Measurements from ENCODE around the gene SLC52A1. TPM values are rescaled to one million over a fixed set of nuclear protein-coding genes. Genes with fewer than 3 reads are reported as not detected.
A peak's percentile ranks its signal among the peaks of the same experiment; 100 is the strongest.
"Not testable (repeated sequence)": the region's sequence is repeated elsewhere in the genome, so short reads cannot be mapped to it uniquely, and the experiment has no call there.

Gene SLC52A1
- total and polyA plus RNA-seq, 2 experiments from 2014 or later, result 0.22 TPM; not detected in 1

DNA sequence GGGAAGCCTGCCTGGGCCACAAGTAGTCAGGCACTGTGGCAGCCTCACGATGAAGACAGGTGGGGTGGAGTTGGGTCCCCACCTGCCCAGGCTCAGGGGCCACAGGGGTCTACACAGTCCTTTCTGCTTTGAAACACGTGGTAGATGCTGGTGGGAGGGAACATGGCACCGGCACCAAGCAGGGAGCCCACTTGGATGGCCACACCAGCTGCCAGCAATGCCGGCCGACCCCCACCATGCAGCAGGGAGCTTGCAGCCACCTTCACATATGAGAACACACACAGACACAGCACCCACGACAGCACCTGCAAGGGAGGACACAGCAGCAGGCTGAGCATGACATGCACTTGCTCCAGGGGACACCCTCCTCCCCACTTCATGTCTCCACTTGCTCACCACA, 2.4 kb downstream of the SLC52A1 start:
- no peaks in the 10 kb centered on the region for H3K9me2 ChIP-seq (ENCODE audit: insufficient read depth)
- in situ Hi-C loops (cut with MboI), result no loop called here
- peaks cover 9% of the 10 kb centered on the region; the same call in 1 of the 2 replicates for H3F3A ChIP-seq (ENCODE audit: insufficient read depth)
- H4K20me1 ChIP-seq (ENCODE audit: insufficient read depth), result no peaks in the 10 kb centered on the region
- no peaks in the 10 kb centered on the region for H3K4me1 ChIP-seq (ENCODE audit: insufficient read depth)
- H3K9me3 ChIP-seq (ENCODE audit: low read depth), result no peaks in the 10 kb centered on the region
- no peak overlapping the region for H3K4me2 ChIP-seq (ENCODE audit: unreplicated experiment)
- no peak overlapping the region for H3K27ac ChIP-seq
- DNase-seq, result no peak
- H3K9ac ChIP-seq, result no peak overlapping the region
- H2AFZ ChIP-seq, result no peak overlapping the region
- H3K27me3 ChIP-seq (replicated peaks; ENCODE audit: insufficient read depth), result no peaks in the 10 kb centered on the region; the same call in 1 of the 2 replicates
- 78 to 85% methylated on average over 6 of the region's 6 CpGs for WGBS, 2 experiments (ENCODE audit: low coverage in 1 of 2, low lambda C conversion rate in 2 of 2, missing lambda C conversion rate in 2 of 2)
- H3K79me2 ChIP-seq (ENCODE audit: insufficient read depth), result no peaks in the 10 kb centered on the region
- TF ChIP-seq EZH2phosphoT487 (IDR thresholded peaks at IDR 0.05; ENCODE audit: insufficient read depth, low read depth) (no peak), EZH2 (IDR thresholded peaks at IDR 0.05; ENCODE audit: insufficient read depth, poor library complexity, severe bottlenecking) (no peak)
- no peak overlapping the region for H3K4me3 ChIP-seq
- no peaks in the 10 kb centered on the region for H3K36me3 ChIP-seq (ENCODE audit: low read depth)

DNA sequence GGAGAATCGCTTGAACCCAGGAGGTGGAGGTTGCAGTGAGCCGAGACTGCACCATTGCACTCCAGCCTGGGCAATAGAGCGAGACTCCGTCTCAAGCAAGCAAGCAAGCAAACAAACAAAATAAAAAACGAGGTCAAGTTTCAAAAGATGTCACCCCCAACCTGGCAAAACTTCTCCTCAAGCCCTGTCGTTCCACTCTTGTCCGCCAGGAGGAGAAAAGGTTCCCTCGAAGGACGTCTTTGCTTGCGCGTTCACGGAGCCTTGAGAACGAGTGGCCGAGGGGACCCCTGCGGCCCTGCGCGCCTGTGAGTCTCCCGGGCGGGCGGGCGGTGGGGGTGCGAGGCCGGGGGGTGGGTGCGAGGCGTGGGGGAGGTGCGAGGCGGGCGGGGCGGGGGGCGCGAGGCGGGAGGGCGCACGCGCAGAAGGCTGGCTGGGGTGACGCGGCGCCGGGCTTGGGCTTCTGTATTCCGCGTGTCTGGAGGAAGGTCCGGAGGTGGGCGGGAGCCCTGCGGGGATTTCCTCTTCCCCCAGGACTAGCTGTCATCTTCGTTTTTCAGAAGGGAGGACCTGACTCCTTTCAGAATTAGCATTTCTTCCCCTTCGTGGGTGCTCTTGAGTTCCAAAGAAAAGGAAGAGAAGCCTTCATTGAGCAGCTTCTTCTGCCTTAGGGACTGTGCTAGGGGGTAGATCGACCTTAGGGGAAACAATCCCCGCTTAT, 3.7 kb downstream of the SLC52A1 start:
- Histone ChIP-seq H3K4me2 (ENCODE audit: unreplicated experiment) (peak overlapping the region; percentile 97), H3K36me3 (ENCODE audit: low read depth) (no peaks in the 10 kb centered on the region), H3K4me3 (peak overlapping the region; percentile 74), H3K9me2 (ENCODE audit: insufficient read depth) (no peaks in the 10 kb centered on the region), H3K9ac (peak overlapping the region; percentile 47; the same call in 1 of the 2 replicates), H3K27me3 (replicated peaks; ENCODE audit: insufficient read depth) (no peaks in the 10 kb centered on the region; the same call in 1 of the 2 replicates), H3F3A (ENCODE audit: insufficient read depth) (peaks cover 10% of the 10 kb centered on the region; the same call in 1 of the 2 replicates), H2AFZ (peak overlapping the region; percentile 91), H3K79me2 (ENCODE audit: insufficient read depth) (no peaks in the 10 kb centered on the region), H3K4me1 (ENCODE audit: insufficient read depth) (no peaks in the 10 kb centered on the region), H3K9me3 (ENCODE audit: low read depth) (no peaks in the 10 kb centered on the region), H4K20me1 (ENCODE audit: insufficient read depth) (no peaks in the 10 kb centered on the region), H3K27ac (no peak overlapping the region)
- 4 to 5% methylated on average over 32 to 45 of the region's 48 CpGs for WGBS, 2 experiments (ENCODE audit: low coverage in 1 of 2, low lambda C conversion rate in 2 of 2, missing lambda C conversion rate in 2 of 2)
- TF ChIP-seq EZH2 (IDR thresholded peaks at IDR 0.05; ENCODE audit: insufficient read depth, poor library complexity, severe bottlenecking) (no peak), EZH2phosphoT487 (IDR thresholded peaks at IDR 0.05; ENCODE audit: insufficient read depth, low read depth) (no peak)
- peak; percentile 86 for DNase-seq
- in situ Hi-C loops (cut with MboI), result no loop called here

DNA sequence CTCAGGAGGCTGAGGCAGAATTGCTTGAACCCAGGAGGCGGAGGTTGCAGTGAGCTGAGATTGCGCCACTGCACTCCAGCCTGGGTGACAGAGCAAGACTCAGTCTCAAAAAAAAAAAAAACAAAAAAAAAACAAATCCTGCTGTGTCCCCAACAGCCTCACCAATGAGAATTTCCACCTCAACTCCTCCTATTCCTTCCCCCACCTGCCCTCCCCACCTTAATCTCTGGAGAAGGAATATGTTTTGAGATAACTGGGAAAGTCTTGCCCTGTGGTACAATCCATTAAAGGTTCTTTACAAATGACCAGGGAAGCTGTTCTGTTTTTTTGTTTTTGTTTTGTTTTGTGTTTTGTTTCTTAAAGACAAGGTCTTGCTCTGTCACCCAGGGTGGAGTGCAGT, 5.1 kb downstream of the SLC52A1 start:
- H3K36me3 ChIP-seq (ENCODE audit: low read depth); H3K9ac ChIP-seq; H2AFZ ChIP-seq; H3K27me3 ChIP-seq (replicated peaks; ENCODE audit: insufficient read depth); DNase-seq; H4K20me1 ChIP-seq (ENCODE audit: insufficient read depth); H3K79me2 ChIP-seq (ENCODE audit: insufficient read depth); H3K9me2 ChIP-seq (ENCODE audit: insufficient read depth); H3K27ac ChIP-seq; in situ Hi-C loops (cut with MboI); H3K4me2 ChIP-seq (ENCODE audit: unreplicated experiment); H3K4me3 ChIP-seq; H3K9me3 ChIP-seq (ENCODE audit: low read depth); H3K4me1 ChIP-seq (ENCODE audit: insufficient read depth): not testable (repeated sequence)
- 91 to 95% methylated on average over 2 of the region's 2 CpGs for WGBS, 2 experiments (ENCODE audit: low coverage in 1 of 2, low lambda C conversion rate in 2 of 2, missing lambda C conversion rate in 2 of 2)
- peaks cover 23% of the 10 kb centered on the region for H3F3A ChIP-seq (ENCODE audit: insufficient read depth)

DNA sequence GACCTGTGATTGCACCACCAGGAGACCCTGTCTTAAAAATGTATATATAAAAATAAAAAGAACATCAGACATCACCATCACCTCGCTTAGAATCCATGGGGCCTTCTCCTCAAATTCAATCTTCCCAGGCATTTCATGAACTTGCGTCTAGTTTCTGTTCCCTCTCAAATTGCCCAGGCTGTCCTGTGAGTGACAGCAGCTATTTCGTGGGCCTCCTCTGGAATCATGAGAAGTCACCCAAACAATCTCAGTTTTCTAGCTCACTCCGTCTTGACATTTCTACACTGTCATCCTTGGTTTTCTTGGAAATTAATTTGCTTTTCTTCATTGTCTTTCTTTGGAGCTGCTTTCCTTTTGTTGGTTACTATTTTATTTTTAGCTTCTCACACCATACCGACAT, 7.3 kb downstream of the SLC52A1 start:
- Histone ChIP-seq H3K9ac (no peak overlapping the region), H3K79me2 (ENCODE audit: insufficient read depth) (no peaks in the 10 kb centered on the region), H3K9me3 (ENCODE audit: low read depth) (no peaks in the 10 kb centered on the region), H3K4me2 (ENCODE audit: unreplicated experiment) (no peak overlapping the region), H3K27ac (no peak overlapping the region), H3K4me3 (no peak overlapping the region), H4K20me1 (ENCODE audit: insufficient read depth) (no peaks in the 10 kb centered on the region), H3K27me3 (replicated peaks; ENCODE audit: insufficient read depth) (no peaks in the 10 kb centered on the region), H3K4me1 (ENCODE audit: insufficient read depth) (peaks cover 7% of the 10 kb centered on the region; the same call in 1 of the 2 replicates), H3F3A (ENCODE audit: insufficient read depth) (peaks cover 31% of the 10 kb centered on the region), H3K9me2 (ENCODE audit: insufficient read depth) (no peaks in the 10 kb centered on the region), H2AFZ (no peak overlapping the region), H3K36me3 (ENCODE audit: low read depth) (peaks cover 8% of the 10 kb centered on the region; the same call in 1 of the 2 replicates)
- WGBS, 2 experiments (ENCODE audit: low coverage in 1 of 2, low lambda C conversion rate in 2 of 2, missing lambda C conversion rate in 2 of 2), result 35 to 41% methylated on average over 5 of the region's 5 CpGs
- no peak for TF ChIP-seq EZH2 (IDR thresholded peaks at IDR 0.05; ENCODE audit: insufficient read depth, poor library complexity, severe bottlenecking)
- no peak for TF ChIP-seq EZH2phosphoT487 (IDR thresholded peaks at IDR 0.05; ENCODE audit: insufficient read depth, low read depth)
- no peak for DNase-seq
- in situ Hi-C loops (cut with MboI), result no loop called here
